Tibial nerve (tissue), 4 donors: ENCODE measurements around the gene MPRIP.

Source experiments
- CTCF ChIP-seq, 5 experiments: fragments of 200-600 bp in 3 of 5; fragments of 450-650 bp in 2 of 5; sonication (generic) in 3 of 5; IDR thresholded peaks; one replicate each; pipeline ENCODE4 v1.5.1; 2016 to 2019; ENCODE audit warnings: antibody characterized with exemption in 5 of 5, mild to moderate bottlenecking in 3 of 5, moderate library complexity in 2 of 5
- EP300 ChIP-seq, 2 donors: sonication (generic); formaldehyde crosslinking; IDR thresholded peaks; one replicate each; pipeline ENCODE4 v1.6.1; 2017; ENCODE audit warnings: antibody characterized with exemption in 2 of 2, mild to moderate bottlenecking in 1 of 2

GRCh38 chr17:17064322-17064721 is 22.1 kb downstream of the MPRIP start:
- TF ChIP-seq CTCF (IDR thresholded peaks at IDR 0.05) (no peak), EP300 (IDR thresholded peaks at IDR 0.05) (no peak)
